ENCODE measurements around the gene SLC2A9. TPM values are rescaled to one million over a fixed set of nuclear protein-coding genes. Genes with fewer than 3 reads are reported as not detected.
A peak's percentile ranks its signal among the peaks of the same experiment; 100 is the strongest.

Gene SLC2A9
- total RNA-seq, 1 experiment from 2014 or later = 1.2 TPM

- DNase-seq (ENCODE audit: low read depth) = no peak
These were observed 58.0 kb downstream of the SLC2A9 start for GRCh38 chr4:9963328-9963727.

GRCh38 chr4:9962611-9963314 lies 58.5 kb downstream of the SLC2A9 start:
- DNase-seq (ENCODE audit: low read depth) = no peak

GRCh38 chr4:9954468-9954867 lies 66.8 kb downstream of the SLC2A9 start:
- DNase-seq (ENCODE audit: low read depth) = no peak

GRCh38 chr4:9953089-9953488 lies 68.2 kb downstream of the SLC2A9 start:
- no peak for DNase-seq (ENCODE audit: low read depth)

- peak; percentile 29 for DNase-seq (ENCODE audit: low read depth)
These were observed 68.8 kb downstream of the SLC2A9 start for GRCh38 chr4:9952415-9952950.

GRCh38 chr4:9949573-9949972 lies 71.7 kb downstream of the SLC2A9 start:
- DNase-seq (ENCODE audit: low read depth) = no peak

GRCh38 chr4:9947168-9948062 lies 73.9 kb downstream of the SLC2A9 start:
- DNase-seq (ENCODE audit: low read depth) = no peak

GRCh38 chr4:9946170-9946569 lies 75.1 kb downstream of the SLC2A9 start:
- no peak for DNase-seq (ENCODE audit: low read depth)

- peak; percentile 58 for DNase-seq (ENCODE audit: low read depth)
These were observed 76.6 kb downstream of the SLC2A9 start for GRCh38 chr4:9944431-9945425.

GRCh38 chr4:9943761-9944160 lies 77.5 kb downstream of the SLC2A9 start:
- no peak for DNase-seq (ENCODE audit: low read depth)

- DNase-seq (ENCODE audit: low read depth) = no peak
These were observed 78.2 kb downstream of the SLC2A9 start for GRCh38 chr4:9942921-9943600.

GRCh38 chr4:9942139-9942538 lies 79.2 kb downstream of the SLC2A9 start:
- no peak for DNase-seq (ENCODE audit: low read depth)

GRCh38 chr4:9940041-9940440 lies 81.3 kb downstream of the SLC2A9 start:
- DNase-seq (ENCODE audit: low read depth) = no peak

- DNase-seq (ENCODE audit: low read depth) = no peak
These were observed 82.4 kb downstream of the SLC2A9 start for GRCh38 chr4:9938933-9939332.

GRCh38 chr4:9937078-9937477 lies 84.2 kb downstream of the SLC2A9 start:
- no peak for DNase-seq (ENCODE audit: low read depth)

GRCh38 chr4:9936129-9936644 lies 85.1 kb downstream of the SLC2A9 start:
- DNase-seq (ENCODE audit: low read depth) = no peak

GRCh38 chr4:9933956-9934355 lies 87.3 kb downstream of the SLC2A9 start:
- DNase-seq (ENCODE audit: low read depth) = no peak

GRCh38 chr4:9933184-9933583 lies 88.1 kb downstream of the SLC2A9 start:
- no peak for DNase-seq (ENCODE audit: low read depth)

GRCh38 chr4:9932771-9933170 lies 88.5 kb downstream of the SLC2A9 start:
- DNase-seq (ENCODE audit: low read depth) = no peak

- no peak for DNase-seq (ENCODE audit: low read depth)
These were observed 90.2 kb downstream of the SLC2A9 start for GRCh38 chr4:9931146-9931545.

GRCh38 chr4:9929111-9929510 lies 92.2 kb downstream of the SLC2A9 start:
- no peak for DNase-seq (ENCODE audit: low read depth)
